ENCODE results near the gene TP53I11.
A peak's percentile ranks its signal among the peaks of the same experiment; 100 is the strongest.

Gene TP53I11

GRCh38 chr11:44955015-44955738, 4.5 kb upstream of the TP53I11 start:
- no peak for DNase-seq

- DNase-seq: no peak
These were observed 3.6 kb upstream of the TP53I11 start for GRCh38 chr11:44954051-44954906.

GRCh38 chr11:44952500-44953260, 2.0 kb upstream of the TP53I11 start:
- no peak for DNase-seq

DNA sequence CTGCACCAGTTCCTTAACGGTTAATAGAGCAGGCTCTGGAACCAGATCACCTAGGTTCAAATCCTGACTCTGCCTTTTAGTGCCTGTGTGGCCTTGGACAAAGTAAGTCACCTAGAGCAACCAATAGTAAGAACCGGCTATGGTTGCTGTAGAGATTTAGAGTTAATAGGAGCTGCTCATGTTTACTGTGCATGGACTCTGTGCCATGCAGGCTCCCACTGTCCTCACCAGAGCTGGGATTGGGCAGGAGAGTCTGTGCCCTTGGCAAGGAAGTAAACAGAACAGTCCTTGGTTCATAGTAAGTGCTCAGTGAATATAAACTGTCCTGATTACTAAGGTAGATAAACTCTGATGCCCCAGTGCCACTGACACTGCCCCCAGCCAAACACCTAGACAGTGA, 1.4 kb upstream of the TP53I11 start:
- DNase-seq: no peak

GRCh38 chr11:44950031-44950624, 555 bp downstream of the TP53I11 start:
- DNase-seq: peak; percentile 22

- DNase-seq: peak; percentile 30
These were observed 1.3 kb downstream of the TP53I11 start for GRCh38 chr11:44949160-44950030.

GRCh38 chr11:44948155-44948554, 2.5 kb downstream of the TP53I11 start:
- no peak for DNase-seq

DNA sequence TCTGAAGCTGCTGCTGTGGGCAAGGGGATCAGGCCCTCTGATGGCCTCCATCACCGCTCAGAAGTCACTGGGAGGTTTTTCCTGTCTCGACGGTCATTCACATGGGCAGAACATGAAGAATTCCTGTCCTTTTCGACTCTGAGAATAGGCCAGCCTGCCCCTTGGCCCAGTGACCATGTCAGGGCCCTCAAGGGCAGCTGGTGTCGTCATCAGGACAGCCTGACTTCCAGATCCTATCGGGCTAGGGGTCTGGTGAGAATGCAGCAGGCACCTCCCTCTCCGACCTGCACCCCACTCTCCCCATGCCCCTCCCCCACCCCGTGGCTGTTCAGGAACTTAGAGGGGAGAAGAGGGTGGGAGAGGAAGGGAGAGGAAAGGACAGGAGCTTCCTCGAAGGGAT, 3.6 kb downstream of the TP53I11 start:
- DNase-seq: no peak

- DNase-seq: no peak
These were observed 4.4 kb downstream of the TP53I11 start for GRCh38 chr11:44946263-44946662.

GRCh38 chr11:44945666-44946065, 5.0 kb downstream of the TP53I11 start:
- no peak for DNase-seq

DNA sequence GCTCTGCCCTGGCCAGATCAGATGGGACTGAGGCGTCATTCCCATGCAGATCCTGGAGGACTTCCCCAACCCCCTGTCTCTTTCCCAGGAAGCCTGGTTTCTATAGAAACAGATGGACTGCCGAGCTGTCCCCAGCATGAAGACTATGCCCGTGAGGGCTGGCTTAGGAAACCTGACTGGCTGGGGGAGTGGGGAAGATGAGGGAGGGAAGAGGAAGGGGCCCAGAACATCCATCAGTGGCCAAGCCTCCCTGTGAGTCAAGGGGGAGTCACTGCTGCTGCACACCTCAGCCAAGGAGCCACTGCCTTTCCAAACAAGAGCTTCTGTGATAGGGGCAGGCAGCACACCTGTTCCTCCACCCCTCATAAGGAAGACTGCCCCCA, 5.8 kb downstream of the TP53I11 start:
- no peak for DNase-seq

DNA sequence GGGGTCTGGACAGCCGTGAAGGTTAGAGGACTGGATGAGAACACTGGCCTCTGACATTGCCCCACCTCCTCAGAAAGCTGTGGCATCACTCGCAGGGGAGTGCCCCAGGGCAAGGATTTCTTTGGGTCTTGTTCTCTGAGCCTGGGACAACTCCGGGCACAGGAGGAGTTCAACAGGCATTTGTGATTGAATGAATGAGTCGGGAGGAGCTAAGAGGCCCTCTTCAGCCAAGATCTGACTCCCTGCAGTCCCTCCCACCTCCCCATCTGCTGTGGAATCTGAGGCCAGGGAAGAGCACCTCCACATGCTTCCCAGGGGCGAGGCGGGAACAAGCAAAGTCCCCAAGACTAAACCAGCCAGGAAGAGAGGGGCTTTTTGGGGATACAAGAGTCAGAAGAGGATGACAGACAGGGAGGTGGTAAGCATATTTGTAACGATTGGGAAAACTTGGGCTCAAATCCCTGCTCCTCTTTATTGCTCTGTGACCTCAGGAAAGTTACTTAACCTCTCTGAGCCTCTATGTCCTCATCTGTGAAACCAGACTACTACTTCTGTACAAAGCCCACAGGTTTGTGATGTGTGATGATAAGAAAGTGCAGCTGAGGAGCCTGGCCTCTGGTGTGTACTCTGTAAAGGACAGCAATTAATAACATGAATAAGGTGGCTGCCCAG, 6.4 kb downstream of the TP53I11 start:
- no peak for DNase-seq

- no peak for DNase-seq
These were observed 7.0 kb downstream of the TP53I11 start for GRCh38 chr11:44943696-44944095.

- DNase-seq: peak; percentile 19
These were observed 7.6 kb downstream of the TP53I11 start for GRCh38 chr11:44943118-44943517.

DNA sequence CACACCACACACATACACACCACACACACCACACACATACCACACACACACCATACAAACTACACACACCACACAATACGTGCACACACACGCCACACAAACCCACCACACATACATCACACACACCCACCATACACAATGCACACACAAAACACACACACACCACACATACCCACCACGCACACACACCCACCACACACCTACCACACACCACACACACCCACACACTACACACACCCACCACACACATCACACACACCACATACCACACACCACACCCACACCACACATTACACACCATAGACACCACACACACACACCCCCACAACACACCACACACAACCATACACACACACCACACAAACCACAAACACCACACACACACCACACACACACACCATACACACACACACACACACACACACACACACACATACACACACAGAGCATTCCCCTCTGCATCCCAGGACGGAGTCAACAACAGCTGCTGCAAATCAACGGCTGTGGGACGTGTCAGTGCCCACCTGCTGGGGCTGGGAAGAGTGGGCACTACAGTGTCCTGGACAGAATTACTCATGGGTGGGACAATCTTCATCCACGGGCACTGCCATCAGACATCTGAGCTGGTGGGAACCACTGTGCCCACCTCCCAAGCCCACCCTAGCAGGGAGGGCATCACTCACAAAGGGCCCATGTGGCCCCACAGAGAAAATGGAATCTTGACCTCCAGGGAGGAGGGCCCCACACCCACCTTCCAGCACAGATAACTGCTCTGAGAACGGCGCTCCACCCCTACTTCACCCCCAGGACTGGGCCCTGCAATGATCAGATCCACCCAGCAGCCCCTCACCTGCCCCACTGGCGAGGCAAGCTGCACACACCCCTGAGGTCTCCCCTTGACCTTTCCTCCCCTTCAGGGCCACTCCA, 8.4 kb downstream of the TP53I11 start:
- no peak for DNase-seq

DNA sequence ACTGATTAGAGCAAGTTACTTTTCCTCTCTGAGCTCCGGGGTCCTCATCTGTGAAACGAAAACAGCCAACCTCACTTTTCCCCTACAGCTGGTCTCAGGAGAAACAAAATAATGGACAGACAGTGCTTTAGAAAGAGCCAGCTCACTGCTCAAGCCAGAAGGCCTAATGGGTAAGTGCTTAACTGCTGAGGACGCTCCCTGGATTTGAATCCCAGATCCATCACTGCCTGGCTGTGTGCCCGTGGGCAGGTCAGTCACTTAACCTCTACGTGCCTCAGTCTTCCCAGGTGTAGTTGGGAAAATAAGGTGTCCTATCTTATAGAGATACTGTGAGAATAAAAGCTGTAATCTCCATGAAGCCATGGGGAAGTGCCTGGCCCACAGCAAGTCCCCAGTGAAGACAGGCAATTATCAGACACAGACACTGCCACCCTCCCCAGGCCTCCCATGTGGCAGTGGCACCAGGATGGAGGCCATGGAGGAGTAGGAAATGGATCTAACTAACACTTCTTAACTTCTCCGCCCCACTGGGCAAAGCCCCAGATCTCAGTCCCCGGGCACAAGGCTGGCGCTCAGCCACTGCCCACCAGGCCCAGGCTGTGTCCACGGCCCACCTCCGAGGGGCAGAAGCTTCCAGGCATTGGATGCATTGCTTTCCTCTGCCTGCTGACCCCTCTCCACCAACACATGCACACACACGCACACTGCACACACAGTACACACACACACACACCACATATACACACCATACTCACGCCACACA, 9.2 kb downstream of the TP53I11 start:
- no peak for DNase-seq

GRCh38 chr11:44940835-44941234, 9.8 kb downstream of the TP53I11 start:
- no peak for DNase-seq

GRCh38 chr11:44940404-44940803, 10.3 kb downstream of the TP53I11 start:
- DNase-seq: no peak

DNA sequence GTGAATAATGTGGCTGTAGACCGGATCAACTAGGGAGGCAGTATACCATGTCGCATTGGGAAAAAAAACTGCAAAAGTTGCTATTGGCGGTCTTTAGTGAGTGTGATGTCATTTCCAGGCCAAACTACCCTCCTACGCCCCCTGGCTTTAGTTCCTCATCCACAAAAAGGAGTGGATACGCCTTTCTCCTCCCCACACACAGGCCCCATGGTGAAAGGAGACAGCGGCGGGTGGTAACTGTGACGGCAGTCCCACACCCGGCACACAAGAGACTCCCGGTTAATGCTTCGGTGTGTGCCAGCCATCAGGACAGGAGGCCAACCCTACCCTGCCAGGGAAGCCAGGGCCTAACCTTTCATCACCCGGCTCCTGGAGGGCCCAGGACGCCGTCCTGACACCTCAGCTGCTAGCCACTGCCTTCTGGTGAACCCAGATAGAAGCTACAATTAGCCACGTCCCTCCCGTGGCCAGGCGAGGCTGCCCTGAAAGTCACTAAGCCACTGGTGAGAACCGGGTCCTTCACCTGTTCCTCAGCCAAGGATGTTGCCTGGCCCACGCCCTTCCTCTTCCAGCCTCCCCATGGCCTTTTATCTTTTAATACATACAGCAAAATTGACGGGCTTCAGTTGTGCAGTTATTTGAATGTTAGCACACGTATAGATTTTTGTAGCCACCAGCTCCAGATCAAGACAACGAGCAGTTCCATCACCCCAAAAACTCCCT, 10.8 kb downstream of the TP53I11 start:
- DNase-seq: no peak
